Measurements from ENCODE around the gene AKNAD1. TPM values are rescaled to one million over a fixed set of nuclear protein-coding genes. Genes with fewer than 3 reads are reported as not detected.

Gene AKNAD1
- total and polyA plus RNA-seq, 3 experiments from 2014 or later = not detected

DNA sequence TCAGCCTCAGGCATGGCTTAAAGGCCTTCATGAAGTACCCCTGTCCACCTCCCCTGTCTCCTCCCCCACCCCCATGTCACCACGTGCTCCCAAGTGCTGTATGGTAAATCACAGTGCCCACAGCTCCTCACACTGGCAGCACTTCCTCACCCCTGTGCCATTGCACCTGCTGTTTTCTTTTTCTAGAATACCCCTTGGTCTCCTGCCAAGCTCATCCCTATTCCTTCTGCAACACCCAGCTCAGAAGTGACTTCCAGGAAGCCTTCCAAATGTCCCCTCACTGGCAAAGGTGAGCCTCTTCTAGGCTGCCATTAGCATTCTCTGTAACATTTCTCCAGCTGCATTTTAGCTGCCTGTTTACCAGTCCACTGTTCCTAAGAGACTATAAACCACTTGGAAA lies 9.4 kb downstream of the AKNAD1 start:
- Histone ChIP-seq H3K4me1 (ENCODE audit: insufficient read depth, low read length) (no peaks in the 10 kb centered on the region), H3K4me3 (ENCODE audit: low read length) (no peak overlapping the region), H3K27me3 (ENCODE audit: insufficient read depth, low read length, poor library complexity, severe bottlenecking) (peaks cover 5% of the 10 kb centered on the region), H3K36me3 (ENCODE audit: insufficient read depth, low read length) (no peaks in the 10 kb centered on the region), H3K9me3 (ENCODE audit: low read length) (no peaks in the 10 kb centered on the region), H3K27ac (ENCODE audit: low read depth, low read length) (no peak overlapping the region)
- H3K4me3 Mint-ChIP-seq = no peak overlapping the region
- H3K27me3 Mint-ChIP-seq = peaks cover 6 to 7% of the 10 kb centered on the region in 2 donors
- no peaks in the 10 kb centered on the region for H3K9me3 Mint-ChIP-seq
- ChIA-PET POLR2A (interaction anchor here (0.7 kb wide), 1 partner anchor 115 kb away, joined by 9 read pairs; no protein-coding TSS in a partner anchor), CTCF (no interaction called here)
- no peak overlapping the region for H3K27ac Mint-ChIP-seq
- peaks cover 3 to 6% (median 3%) of the 10 kb centered on the region in 3 donors for H3K4me1 Mint-ChIP-seq
- H3K36me3 Mint-ChIP-seq = no peaks in the 10 kb centered on the region
- no peak for DNase-seq

- H3K4me3 ChIP-seq (ENCODE audit: low read length) = no peak overlapping the region
- no peaks in the 10 kb centered on the region for H3K4me1 ChIP-seq (ENCODE audit: insufficient read depth, low read length)
- peaks cover 3 to 7% of the 10 kb centered on the region in 2 donors for H3K27me3 Mint-ChIP-seq
- H3K36me3 ChIP-seq (ENCODE audit: insufficient read depth, low read length) = no peaks in the 10 kb centered on the region
- no peak for DNase-seq
- H3K27me3 ChIP-seq (ENCODE audit: insufficient read depth, low read length, poor library complexity, severe bottlenecking) = peaks cover 5% of the 10 kb centered on the region
- CTCF ChIA-PET = no interaction called here
- no peaks in the 10 kb centered on the region for H3K4me1 Mint-ChIP-seq
- H3K9me3 ChIP-seq (ENCODE audit: low read length) = no peaks in the 10 kb centered on the region
- no peak overlapping the region for H3K27ac ChIP-seq (ENCODE audit: low read depth, low read length)
- H3K9me3 Mint-ChIP-seq = no peaks in the 10 kb centered on the region
- no peak overlapping the region for H3K4me3 Mint-ChIP-seq
- no peaks in the 10 kb centered on the region for H3K36me3 Mint-ChIP-seq
- POLR2A ChIA-PET = no interaction called here
- no peak overlapping the region for H3K27ac Mint-ChIP-seq
These were observed 10.9 kb downstream of the AKNAD1 start for GRCh38 chr1:108845991-108846390.

DNA sequence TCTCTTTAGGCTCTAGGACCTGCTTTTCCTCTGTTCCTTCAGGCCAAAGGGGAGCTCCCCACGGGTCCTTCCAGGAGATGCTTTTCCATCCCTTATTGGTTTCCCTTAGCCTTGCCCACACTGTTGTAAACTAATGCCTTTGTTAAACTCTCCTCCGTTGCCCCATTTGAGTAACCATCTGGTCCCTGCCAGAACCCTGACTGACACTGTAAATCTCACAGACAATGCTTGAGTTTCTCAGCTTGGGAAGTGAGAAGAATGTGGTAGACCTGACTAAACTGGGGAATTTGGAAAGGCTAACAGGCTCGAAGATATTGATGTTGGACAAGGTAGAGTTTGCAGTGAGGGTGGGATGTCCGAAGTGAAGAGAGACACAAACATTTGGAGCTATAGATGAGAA lies 11.4 kb downstream of the AKNAD1 start:
- no peaks in the 10 kb centered on the region for H3K9me3 ChIP-seq (ENCODE audit: low read length)
- CTCF ChIA-PET = no interaction called here

DNA sequence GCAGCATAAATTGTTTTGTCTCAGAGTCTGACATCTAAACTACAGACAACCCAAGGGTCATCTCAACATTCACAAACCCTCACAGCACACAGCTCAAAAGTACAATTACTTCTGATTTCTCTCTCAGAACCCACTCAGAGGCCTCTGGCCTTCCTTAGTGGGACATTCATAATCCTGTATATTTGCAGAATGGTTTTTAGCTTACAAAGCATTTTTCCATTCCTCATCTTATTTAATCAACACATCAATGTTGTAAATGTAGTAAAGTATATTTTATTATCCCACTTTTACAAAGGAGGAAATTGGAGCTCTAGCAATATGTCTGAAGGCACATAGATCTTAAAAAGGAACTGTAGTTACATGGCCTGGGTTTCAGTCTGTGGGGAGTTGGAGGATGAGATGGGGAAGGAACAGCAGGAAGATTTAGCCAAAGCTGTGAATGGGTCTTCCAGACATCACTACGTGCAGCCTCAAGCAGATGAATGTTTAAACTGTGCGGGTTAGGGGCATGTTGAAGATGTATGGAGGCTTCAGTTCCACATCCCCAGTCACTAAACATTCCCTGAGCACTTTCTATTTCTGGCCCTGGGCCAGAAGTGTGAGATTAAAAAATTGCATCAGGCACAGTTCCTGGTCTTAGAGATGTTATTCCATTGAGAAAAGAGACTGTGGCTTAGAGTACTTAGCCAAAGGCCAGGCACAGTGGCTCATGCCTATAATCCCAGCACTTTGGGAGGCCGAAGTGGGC lies 13.3 kb downstream of the AKNAD1 start:
- DNase-seq = no peak
- Mint-ChIP-seq H3K4me1 (no peaks in the 10 kb centered on the region), H3K9me3 (no peaks in the 10 kb centered on the region), H3K36me3 (no peaks in the 10 kb centered on the region), H3K27me3 (peaks cover 3 to 7% of the 10 kb centered on the region in 2 donors), H3K27ac (no peak overlapping the region), H3K4me3 (no peak overlapping the region)
- H3K27ac ChIP-seq (ENCODE audit: low read depth, low read length) = no peak overlapping the region
- no peak overlapping the region for H3K4me3 ChIP-seq (ENCODE audit: low read length)
- H3K27me3 ChIP-seq (ENCODE audit: insufficient read depth, low read length, poor library complexity, severe bottlenecking) = no peaks in the 10 kb centered on the region
- ChIA-PET CTCF (interaction anchor here (1.2 kb wide), 1 partner anchor 15 kb away, joined by 6 read pairs; no protein-coding TSS in a partner anchor), POLR2A (no interaction called here)
- H3K9me3 ChIP-seq (ENCODE audit: low read length) = no peaks in the 10 kb centered on the region
- H3K4me1 ChIP-seq (ENCODE audit: insufficient read depth, low read length) = no peaks in the 10 kb centered on the region
- no peaks in the 10 kb centered on the region for H3K36me3 ChIP-seq (ENCODE audit: insufficient read depth, low read length)

More for the DNA sequence above, 11.4 kb downstream of the AKNAD1 start:
- H3K27ac Mint-ChIP-seq = no peak overlapping the region
- H3K36me3 ChIP-seq (ENCODE audit: insufficient read depth, low read length) = no peaks in the 10 kb centered on the region
- no peak overlapping the region for H3K4me3 Mint-ChIP-seq
- no peaks in the 10 kb centered on the region for H3K36me3 Mint-ChIP-seq
- H3K4me1 ChIP-seq (ENCODE audit: insufficient read depth, low read length) = no peaks in the 10 kb centered on the region
- POLR2A ChIA-PET = no interaction called here
- H3K27ac ChIP-seq (ENCODE audit: low read depth, low read length) = no peak overlapping the region
- H3K27me3 Mint-ChIP-seq = peaks cover 3 to 7% of the 10 kb centered on the region in 2 donors
- H3K9me3 Mint-ChIP-seq = no peaks in the 10 kb centered on the region
- peaks cover 5% of the 10 kb centered on the region for H3K27me3 ChIP-seq (ENCODE audit: insufficient read depth, low read length, poor library complexity, severe bottlenecking)
- DNase-seq = no peak
- no peak overlapping the region for H3K4me3 ChIP-seq (ENCODE audit: low read length)
- H3K4me1 Mint-ChIP-seq = no peaks in the 10 kb centered on the region

- no peak overlapping the region for H3K4me3 ChIP-seq (ENCODE audit: low read length)
- H3K4me1 ChIP-seq (ENCODE audit: insufficient read depth, low read length) = no peaks in the 10 kb centered on the region
- CTCF ChIA-PET = interaction anchor here (0.7 to 1.2 kb wide), 2 partner anchors 13 to 14 kb away, joined by 3 read pairs; no protein-coding TSS in a partner anchor
- H3K27ac ChIP-seq (ENCODE audit: low read depth, low read length) = no peak overlapping the region
- peak overlapping the region in 1 of 8 donors; percentile 51 for H3K27ac Mint-ChIP-seq
- peaks cover 3 to 7% of the 10 kb centered on the region in 2 donors for H3K27me3 Mint-ChIP-seq
- POLR2A ChIA-PET = no interaction called here
- H3K9me3 Mint-ChIP-seq = peaks cover 0 to 6% (median 3%) of the 10 kb centered on the region in 5 donors
- H3K9me3 ChIP-seq (ENCODE audit: low read length) = no peaks in the 10 kb centered on the region
- no peak overlapping the region for H3K4me3 Mint-ChIP-seq
- no peaks in the 10 kb centered on the region for H3K36me3 ChIP-seq (ENCODE audit: insufficient read depth, low read length)
- H3K27me3 ChIP-seq (ENCODE audit: insufficient read depth, low read length, poor library complexity, severe bottlenecking) = no peaks in the 10 kb centered on the region
- H3K4me1 Mint-ChIP-seq = no peaks in the 10 kb centered on the region
- no peak for DNase-seq
- H3K36me3 Mint-ChIP-seq = peaks cover 0 to 4% (median 0%) of the 10 kb centered on the region in 3 donors
These were observed 14.2 kb downstream of the AKNAD1 start for GRCh38 chr1:108842525-108843181.

- H3K27ac ChIP-seq (ENCODE audit: low read depth, low read length) = no peak overlapping the region
- H3K4me3 ChIP-seq (ENCODE audit: low read length) = no peak overlapping the region
- H3K9me3 ChIP-seq (ENCODE audit: low read length) = no peaks in the 10 kb centered on the region
- ChIA-PET POLR2A (no interaction called here), CTCF (interaction anchor here (1.2 kb wide), 1 partner anchor 12 kb away, joined by 3 read pairs; no protein-coding TSS in a partner anchor)
- H3K4me3 Mint-ChIP-seq = no peak overlapping the region
- H3K9me3 Mint-ChIP-seq = peaks cover 0 to 6% (median 3%) of the 10 kb centered on the region in 5 donors
- no peaks in the 10 kb centered on the region for H3K27me3 ChIP-seq (ENCODE audit: insufficient read depth, low read length, poor library complexity, severe bottlenecking)
- peaks cover 0 to 4% (median 0%) of the 10 kb centered on the region in 3 donors for H3K36me3 Mint-ChIP-seq
- no peak for DNase-seq
- H3K27me3 Mint-ChIP-seq = peaks cover 0 to 7% of the 10 kb centered on the region in 2 donors
- no peaks in the 10 kb centered on the region for H3K36me3 ChIP-seq (ENCODE audit: insufficient read depth, low read length)
- H3K4me1 Mint-ChIP-seq = no peaks in the 10 kb centered on the region
- no peaks in the 10 kb centered on the region for H3K4me1 ChIP-seq (ENCODE audit: insufficient read depth, low read length)
- H3K27ac Mint-ChIP-seq = peak overlapping the region in 1 of 8 donors; percentile 7
These were observed 15.2 kb downstream of the AKNAD1 start for GRCh38 chr1:108841703-108842102.

- Mint-ChIP-seq H3K36me3 (no peaks in the 10 kb centered on the region), H3K4me1 (peaks cover 0 to 5% (median 4%) of the 10 kb centered on the region in 3 donors), H3K4me3 (no peak overlapping the region), H3K27me3 (peaks cover 0 to 6% of the 10 kb centered on the region in 2 donors), H3K9me3 (peaks cover 0 to 2% (median 0%) of the 10 kb centered on the region in 5 donors), H3K27ac (peak overlapping the region in 1 of 8 donors; percentile 63)
- Histone ChIP-seq H3K27me3 (ENCODE audit: insufficient read depth, low read length, poor library complexity, severe bottlenecking) (no peaks in the 10 kb centered on the region), H3K9me3 (ENCODE audit: low read length) (no peaks in the 10 kb centered on the region), H3K36me3 (ENCODE audit: insufficient read depth, low read length) (no peaks in the 10 kb centered on the region), H3K4me1 (ENCODE audit: insufficient read depth, low read length) (no peaks in the 10 kb centered on the region), H3K27ac (ENCODE audit: low read depth, low read length) (no peak overlapping the region), H3K4me3 (ENCODE audit: low read length) (no peak overlapping the region)
- no peak for DNase-seq
- ChIA-PET POLR2A (no interaction called here), CTCF (no interaction called here)
These were observed 24.0 kb downstream of the AKNAD1 start for GRCh38 chr1:108832929-108833328.

- CTCF ChIA-PET = interaction anchor here (0.9 to 8.2 kb wide), 5 partner anchors 9 to 139 kb away, joined by 3 to 79 read pairs (median 5); partner anchors contain the start of gene PRPF38B
- POLR2A ChIA-PET = no interaction called here
- H3K27ac Mint-ChIP-seq = no peak overlapping the region
- no peaks in the 10 kb centered on the region for H3K9me3 Mint-ChIP-seq
- H3K9me3 ChIP-seq (ENCODE audit: low read length) = no peaks in the 10 kb centered on the region
- H3K27me3 ChIP-seq (ENCODE audit: insufficient read depth, low read length, poor library complexity, severe bottlenecking) = no peaks in the 10 kb centered on the region
- no peaks in the 10 kb centered on the region for H3K36me3 Mint-ChIP-seq
- DNase-seq = no peak
- no peak overlapping the region for H3K4me3 ChIP-seq (ENCODE audit: low read length)
- no peaks in the 10 kb centered on the region for H3K36me3 ChIP-seq (ENCODE audit: insufficient read depth, low read length)
- H3K4me1 Mint-ChIP-seq = peaks cover 0 to 5% (median 4%) of the 10 kb centered on the region in 3 donors
- H3K4me1 ChIP-seq (ENCODE audit: insufficient read depth, low read length) = no peaks in the 10 kb centered on the region
- H3K4me3 Mint-ChIP-seq = no peak overlapping the region
- no peak overlapping the region for H3K27ac ChIP-seq (ENCODE audit: low read depth, low read length)
- H3K27me3 Mint-ChIP-seq = peaks cover 0 to 6% of the 10 kb centered on the region in 2 donors
These were observed 25.7 kb downstream of the AKNAD1 start for GRCh38 chr1:108831225-108831624.
